ENCODE results near the gene GPR171.

The GPR171 gene

GRCh38 chr3:151175952-151176351, 27.1 kb downstream of the GPR171 start:
- no peak for DNase-seq

DNA sequence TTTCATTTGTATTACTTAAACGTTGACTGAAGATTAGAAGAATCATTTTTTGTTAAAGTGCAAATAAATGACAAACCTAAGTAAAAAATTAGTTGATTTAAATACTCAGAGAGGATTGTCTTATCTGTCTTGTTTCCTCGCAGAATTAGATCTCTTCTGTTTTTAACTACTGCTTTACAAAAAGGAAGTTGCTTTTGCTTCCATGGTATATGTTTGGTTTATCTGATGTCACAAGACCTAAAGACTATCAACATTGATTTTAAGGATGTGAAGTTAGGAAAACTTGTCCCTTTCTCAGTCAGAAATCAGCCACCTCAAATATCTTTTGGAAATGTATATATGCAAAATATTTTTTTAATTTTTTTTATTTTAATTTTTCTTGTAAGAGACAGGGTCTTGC, 28.7 kb downstream of the GPR171 start:
- peak; percentile 11 to 60 for DNase-seq

DNA sequence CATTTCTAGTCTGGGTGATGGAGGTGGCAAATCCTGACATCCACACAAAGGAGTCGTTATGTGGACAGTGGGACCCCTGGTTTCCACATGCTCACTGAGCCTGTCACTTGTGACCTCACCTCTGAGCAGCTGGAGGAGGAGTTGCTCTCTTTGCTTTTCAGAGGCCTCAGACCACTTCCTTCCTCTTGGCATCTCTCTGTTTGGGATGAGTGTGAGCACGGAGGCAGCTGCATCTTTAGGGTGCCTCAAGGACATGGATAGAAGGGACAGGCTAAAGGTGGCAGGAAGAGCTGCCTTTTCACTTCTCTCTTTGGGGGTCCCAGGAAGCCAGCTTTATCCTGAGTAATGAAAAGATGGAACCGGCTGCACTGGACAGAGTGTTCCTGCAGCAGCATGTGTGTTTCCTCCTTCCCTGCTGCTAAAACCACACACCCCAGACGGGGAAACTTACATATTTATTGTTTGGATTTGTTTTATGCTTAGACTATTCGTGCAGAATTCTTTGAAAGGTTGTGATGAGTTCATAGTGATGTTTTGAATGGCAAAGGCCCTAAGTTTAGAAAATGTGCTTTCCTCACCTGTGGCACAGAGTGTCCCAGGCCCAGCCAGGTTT, 31.8 kb downstream of the GPR171 start:
- peak; percentile 58 to 65 for DNase-seq

DNA sequence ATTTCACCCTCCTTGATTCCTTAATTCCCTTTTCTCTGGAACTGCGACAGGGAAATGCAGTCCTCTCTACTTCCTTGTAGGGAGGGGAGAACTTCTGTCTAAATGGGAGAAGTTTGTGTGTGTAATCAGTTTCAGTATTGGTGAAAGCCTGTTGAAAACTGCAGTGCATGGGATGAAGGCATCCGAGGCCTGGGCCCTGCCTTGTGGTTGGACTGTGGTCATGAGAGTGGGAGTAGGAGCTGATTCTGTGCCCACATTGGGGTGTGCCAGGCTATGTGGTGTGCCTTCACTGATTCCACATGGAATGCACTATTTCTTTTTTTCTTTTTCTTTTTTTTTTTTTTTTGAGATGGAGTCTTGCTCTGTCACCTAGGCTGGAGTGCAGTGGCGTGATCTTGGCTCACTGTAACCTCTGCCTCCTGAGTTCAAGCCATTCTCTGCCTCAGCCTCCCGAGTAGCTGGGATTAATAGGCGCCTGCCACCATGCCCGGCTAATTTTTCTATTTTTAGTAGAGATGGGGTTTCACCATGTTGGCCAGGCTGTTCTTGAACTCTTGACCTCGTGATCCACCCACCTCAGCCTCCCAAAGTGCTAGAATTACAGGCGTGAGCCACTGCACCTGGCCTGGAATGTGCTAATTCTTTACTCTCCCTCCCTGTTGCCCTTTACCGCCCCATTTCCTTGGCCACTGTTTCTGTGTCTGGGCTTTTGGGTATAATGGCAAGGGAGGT, 32.9 kb downstream of the GPR171 start:
- DNase-seq, result peak; percentile 95 to 96

GRCh38 chr3:151169262-151169947, 33.6 kb downstream of the GPR171 start:
- peak; percentile 91 to 93 for DNase-seq

- peak; percentile 68 to 80 for DNase-seq
Measured at GRCh38 chr3:151168269-151169094, 34.5 kb downstream of the GPR171 start.

GRCh38 chr3:151166161-151166560, 36.9 kb downstream of the GPR171 start:
- DNase-seq, result no peak

DNA sequence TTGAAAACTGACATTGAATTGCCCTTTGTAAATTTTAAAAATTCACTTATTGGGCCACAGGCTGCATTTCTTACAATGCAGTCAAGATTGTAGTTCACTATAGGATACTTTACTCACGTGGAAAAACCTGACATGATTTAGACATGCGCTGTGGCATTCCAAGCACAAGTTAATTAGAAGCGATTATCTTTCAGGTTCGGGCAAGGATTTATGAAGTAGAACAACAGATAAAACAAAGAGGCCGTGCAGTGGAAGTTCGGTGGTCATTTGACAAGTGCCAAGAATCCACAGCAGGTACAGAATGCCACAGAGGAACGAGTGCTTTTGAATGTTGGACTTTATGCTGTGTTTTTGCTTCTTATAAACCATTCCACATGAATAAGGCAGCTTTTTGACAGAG, 37.8 kb downstream of the GPR171 start:
- no peak for DNase-seq

- DNase-seq, result no peak
Measured at GRCh38 chr3:151159806-151160205, 43.2 kb downstream of the GPR171 start.

GRCh38 chr3:151156618-151157216, 46.3 kb downstream of the GPR171 start:
- peak; percentile 58 to 70 for DNase-seq

DNA sequence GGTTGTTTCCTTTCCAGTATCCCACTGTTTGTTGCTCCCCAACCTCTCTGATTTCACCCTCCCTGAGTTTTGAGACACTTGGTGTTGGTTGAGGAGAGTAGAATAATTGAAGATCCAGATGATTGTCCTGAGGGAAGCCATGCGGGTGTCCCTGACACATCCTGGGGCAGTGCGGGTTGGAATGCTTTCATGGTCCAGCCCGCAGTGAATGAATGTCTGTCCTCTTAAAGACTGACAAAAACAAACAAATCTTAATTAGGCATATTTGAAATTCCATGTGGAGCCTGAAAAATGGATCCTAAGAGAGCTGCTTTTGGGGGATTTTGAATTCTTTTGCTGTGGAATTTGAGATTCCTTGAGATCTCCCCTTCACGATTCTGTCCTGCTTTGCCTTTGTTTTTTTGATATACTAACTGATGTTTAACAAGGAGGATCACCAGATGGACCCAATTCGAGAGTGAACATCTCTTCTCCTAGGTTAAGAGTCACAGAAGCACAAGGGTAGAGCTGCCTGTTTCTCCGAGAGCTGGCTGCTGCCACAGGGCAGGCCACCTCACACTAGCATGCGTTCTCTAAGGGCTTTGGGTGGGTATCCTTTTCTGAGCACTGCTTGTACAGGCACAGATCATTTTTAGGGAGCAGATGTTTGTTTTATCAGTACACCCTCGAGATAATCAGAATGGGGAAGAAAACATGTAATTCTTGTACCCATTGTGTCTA, 47.4 kb downstream of the GPR171 start:
- no peak for DNase-seq

- no peak for DNase-seq
Measured at GRCh38 chr3:151154566-151154965, 48.5 kb downstream of the GPR171 start.

- DNase-seq, result no peak
Measured at GRCh38 chr3:151152455-151153079, 50.4 kb downstream of the GPR171 start.

Measured in inflammatory macrophage (primary cell).